Measurements from ENCODE around the gene C10orf71. TPM values are rescaled to one million over a fixed set of nuclear protein-coding genes. Genes with fewer than 3 reads are reported as not detected.

The C10orf71 gene
- polyA plus RNA-seq, 12 donors: 10.9 to 48.1 (median 33.4) TPM; not detected in 1

DNA sequence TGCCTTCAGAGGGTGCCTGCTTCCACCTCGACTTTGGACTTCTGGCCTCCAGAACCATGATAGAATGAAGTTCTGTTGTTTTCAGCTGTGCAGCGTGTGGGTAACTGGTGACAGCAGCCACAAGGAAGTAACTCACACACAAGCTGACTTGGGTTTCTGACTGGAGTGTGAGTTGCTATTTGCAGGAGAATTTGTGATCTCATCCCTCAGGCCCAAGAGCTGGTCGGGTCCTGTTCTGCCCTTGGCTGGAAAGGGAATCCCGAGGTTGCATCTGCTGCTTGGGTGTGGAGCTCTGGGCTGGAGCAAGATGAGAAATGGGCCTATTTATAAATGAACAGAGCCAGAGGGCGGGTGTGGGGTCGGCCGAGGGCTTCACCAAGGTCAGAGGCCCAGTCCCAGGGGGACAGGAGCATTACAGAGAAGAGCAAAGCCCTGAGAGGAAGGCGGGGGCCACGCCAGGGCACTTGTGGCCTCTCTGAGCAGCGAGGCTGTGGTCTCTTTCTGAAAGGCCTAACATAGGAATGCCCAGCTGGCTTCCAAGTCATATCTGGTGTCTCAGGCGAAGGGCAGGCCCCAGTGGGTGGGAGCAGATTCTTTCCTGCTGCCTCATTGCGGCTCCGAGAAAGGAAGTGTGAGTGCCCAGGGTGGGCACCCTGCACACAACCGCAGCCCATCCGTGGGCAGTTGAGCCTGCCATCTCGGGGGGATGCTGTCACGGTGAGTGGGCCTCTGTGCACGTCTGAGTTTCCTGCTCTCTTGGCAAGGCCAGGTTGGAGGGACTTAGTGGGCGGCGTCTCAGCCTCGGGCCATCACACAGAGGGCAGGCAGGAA lies 26.5 kb upstream of the C10orf71 start:
- no peak for DNase-seq

DNA sequence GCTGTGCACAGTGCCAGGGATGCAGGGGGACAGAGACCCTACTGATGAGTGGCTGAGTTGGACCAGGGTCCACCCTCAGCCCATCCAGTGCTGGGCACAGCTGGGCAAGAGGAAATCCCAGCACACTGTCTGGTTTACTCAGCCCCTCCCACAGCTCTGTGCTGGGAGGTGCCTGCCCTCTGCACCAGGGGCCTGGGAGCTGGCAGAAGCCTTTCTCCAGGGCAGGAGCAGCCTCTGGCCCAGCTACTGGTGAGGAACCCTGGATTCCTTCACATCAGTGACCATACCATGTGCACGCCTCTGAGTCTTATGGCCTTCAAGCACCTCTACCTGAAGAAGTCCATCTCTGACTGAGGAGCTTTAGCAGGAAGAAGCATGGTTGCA lies 25.9 kb upstream of the C10orf71 start:
- DNase-seq: no peak

DNA sequence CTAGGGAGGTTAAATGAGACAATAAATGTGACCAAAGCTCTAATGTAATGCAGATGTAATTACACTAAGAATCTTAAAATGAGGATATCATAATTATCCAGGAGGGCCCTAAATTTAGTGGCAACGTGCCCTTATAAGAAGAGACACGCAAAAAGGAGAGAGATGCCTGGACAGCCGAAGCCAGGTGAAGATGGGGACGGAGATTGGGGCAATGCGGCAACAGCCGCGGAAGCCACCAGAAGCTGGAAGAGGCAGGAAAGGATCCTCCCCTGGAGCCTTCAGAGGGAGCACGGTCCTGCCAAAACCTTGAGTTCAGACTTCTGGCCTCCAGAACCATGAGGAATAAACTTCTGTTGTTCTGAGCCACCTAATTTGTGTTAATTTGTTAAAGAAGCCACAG lies 25.3 kb upstream of the C10orf71 start:
- no peak for DNase-seq

DNA sequence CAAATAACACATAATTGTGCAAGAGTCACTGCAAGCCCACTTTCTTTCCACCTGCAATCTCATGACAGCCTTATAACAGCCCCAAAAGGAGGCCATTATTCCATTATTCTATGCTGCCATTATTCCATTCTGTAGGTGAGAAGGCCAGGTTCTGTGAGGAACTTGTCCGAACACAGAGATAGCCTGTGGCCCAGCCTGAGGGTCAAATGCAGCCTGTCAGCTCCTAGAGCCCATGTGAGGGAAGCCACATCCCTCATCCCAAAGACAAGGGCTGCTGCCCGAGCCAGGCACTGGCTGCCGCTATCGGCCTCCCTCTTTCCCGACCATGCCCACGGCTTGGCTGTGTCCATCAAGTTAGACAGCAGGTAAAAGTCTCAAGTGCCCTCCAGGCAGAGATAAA lies 24.1 kb upstream of the C10orf71 start:
- no peak for DNase-seq

DNA sequence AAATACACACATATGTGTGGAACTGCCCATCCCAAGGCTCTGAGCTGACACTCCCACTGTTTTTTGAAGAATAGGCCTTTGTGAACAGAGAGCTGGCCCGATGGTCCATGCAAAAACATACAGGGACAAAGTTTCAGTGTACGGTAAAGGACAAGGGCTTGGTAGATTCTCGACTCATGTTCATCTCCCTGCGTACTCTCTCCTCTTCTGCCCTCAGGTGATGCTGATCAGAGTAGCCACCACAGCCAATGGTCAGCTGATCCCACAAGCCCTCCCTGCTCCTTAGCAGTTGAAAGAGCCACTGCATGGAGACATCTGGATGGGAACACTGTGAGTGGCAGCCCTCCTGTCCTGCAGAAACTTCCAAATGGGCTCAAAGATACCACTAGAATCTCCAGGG lies 23.1 kb upstream of the C10orf71 start:
- no peak for DNase-seq

DNA sequence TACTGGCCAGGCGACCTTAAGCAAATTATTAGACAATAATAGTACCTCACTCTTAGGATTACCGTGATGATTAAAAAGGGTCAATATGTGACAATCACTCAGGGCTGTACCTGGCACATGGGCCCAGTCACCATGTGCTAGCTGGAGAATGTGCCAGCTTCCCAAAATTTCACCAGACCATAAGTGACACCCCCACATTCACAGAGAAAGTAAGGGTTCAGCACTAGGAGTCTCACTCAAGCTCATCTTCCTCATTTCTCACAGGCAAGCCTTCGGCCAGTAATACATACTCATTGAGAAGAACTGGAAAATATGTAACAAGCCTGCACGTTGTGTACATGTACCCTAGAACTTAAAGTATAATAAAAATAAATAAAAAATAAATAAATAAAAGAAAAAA lies 22.4 kb upstream of the C10orf71 start:
- DNase-seq: no peak

DNA sequence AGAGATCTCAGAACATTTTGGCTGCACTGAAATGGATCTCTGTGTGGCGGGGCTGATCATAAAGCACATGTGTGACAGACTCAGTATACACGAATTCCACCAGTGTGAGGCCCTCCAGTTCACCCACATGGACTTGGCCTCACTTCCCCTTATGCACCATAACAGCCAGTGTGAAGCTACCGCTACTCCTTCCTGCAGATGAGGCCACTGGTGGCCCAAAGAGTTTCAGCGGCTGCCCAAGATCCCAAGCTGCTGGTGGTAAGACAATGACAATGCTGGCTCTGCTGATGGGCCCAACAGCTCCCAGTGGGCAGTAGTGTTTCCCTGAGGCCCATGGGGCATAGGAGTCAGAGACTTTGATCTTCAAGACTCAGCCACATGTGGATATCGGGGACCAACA lies 21.0 kb upstream of the C10orf71 start:
- DNase-seq: no peak

DNA sequence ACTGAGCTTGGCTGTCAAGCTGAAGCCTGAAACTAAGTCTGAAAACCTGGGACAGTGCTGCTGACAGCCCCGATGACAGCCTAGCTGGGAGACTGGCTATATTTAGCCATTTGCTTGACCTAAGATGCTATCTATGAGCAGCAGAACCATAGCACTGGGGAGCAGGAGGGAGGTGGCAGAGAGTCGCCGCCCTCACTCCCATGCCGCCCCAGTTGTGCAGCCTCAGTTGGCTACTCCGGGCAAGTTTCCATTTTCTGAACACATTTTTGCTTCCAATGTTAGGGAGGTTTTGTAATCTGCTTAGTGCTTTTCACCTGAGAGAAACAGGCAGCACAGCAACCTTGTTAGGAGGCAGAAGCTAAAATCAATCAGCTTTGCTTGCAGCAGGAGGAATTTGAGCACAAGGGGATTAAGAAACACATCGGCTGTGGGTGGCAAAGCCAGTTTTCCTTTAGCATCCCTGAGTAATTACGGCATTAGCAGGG lies 20.4 kb upstream of the C10orf71 start:
- no peak for DNase-seq

DNA sequence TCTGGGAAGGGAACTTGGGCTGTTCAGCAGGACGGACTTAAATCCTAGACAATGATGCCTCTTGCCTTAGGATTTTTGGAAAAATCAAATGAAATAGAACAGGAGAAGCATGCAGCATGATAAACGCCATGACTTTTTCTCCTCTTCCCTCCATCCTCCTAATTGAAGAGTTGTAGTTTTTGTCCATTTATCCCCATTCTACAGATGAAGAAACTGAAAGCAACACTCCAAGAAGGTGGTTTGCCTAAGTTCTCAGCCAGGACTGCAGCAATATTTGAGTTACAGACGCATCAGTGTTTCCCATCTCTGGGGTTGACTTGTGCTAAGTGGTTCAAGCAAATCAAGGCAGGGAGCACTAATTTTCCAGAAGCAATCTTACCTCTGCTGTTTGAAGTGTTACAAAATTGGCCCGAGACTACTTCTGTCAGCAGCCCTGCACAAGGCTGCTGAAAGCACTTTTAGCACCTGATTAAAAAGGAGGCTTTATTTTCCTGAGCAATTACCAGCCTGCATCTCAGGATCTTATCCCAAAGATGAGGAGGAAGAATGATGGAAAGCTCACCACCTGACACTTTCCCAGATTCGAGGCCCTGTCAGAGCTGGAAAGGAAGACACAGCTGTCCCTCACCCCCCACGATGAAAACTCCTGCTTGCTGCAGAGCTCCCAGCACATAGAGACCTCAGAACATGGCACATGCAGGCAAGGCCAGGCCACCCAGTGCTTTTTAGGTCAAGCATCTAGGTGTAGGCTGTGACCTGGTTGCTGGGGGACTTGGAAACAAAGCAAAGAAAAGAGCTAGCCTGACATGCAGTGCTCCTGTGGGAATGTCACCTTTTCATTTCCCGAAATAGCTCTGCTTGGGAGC lies 19.7 kb upstream of the C10orf71 start:
- no peak for DNase-seq

DNA sequence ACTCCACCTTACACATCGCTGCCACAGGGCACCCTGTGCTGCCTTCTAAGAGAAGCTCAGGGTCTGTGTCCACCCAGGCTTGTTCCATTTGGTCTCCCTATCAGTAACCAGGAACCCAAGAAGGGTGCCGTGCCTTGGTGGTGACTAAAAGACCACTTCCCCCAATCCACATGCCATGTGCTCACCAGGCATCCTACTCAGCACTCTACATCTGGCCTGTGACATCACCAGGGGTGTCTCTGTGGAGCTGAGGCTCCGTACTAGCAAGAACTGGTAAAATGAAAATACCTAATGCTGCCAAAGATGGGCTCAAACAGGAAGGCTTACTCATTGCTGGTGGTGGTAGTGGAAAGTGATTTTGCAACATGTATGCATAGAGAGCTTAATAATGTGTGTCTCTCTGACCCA lies 19.0 kb upstream of the C10orf71 start:
- no peak for DNase-seq

DNA sequence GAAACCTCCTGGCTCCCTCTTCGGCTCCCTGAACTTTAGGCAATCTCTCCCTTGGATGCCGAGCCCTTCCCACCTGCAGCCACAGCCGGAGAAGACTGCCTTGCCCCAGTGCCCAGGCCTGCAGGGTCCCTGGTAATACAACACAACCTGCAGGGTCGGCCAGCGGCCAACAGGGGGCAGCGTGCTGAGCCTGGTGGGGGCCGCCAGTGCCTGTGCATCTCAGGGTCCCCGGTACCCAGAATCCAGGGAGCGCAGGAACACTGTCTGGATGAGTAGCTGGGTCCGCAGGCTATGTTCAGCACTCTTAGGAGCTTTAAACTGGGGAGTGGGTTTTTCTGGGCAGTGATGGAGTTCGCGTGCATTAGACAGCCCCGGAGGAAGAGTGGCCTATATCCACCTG lies 17.5 kb upstream of the C10orf71 start:
- no peak for DNase-seq

DNA sequence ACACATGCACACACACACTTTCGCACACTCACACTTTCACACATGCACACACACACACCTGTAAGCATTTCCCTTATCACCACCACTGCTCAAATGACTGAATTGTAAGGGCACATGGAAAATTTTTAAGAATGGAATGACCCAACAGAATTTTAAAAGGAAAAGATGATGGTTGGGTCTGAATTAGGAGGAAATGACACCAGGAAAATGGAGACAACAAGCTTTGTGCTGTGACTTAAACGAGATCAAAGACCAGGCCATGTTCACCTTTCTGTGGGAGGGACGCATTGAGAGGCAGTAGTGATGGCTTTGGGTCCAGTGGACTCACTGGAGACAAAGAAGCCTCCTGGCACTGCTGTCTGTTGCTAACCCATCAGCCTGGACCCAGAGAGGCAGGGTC lies 16.7 kb upstream of the C10orf71 start:
- no peak for DNase-seq

DNA sequence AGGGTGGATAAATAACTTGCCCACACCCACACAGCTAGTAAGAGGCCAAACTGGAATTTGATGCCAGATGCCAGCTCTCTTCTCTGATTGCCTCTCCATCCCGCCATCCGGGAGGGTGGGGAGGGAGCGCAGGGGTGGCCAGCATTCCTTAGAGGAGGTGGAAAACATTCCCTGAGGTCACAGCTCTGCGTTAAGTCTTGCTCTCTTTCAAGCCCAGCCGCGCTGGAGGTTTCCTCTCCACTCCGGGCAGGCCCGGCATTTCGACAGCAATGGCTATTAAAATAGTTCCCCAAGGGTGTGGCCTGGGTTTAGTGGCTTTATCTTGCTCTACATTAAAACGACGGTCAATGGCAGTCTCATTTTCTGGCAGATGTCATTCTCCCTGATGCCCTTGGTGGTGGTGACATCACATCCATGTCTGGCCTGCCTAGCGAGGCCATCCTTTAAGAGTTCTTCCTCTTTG lies 16.1 kb upstream of the C10orf71 start:
- no peak for DNase-seq

DNA sequence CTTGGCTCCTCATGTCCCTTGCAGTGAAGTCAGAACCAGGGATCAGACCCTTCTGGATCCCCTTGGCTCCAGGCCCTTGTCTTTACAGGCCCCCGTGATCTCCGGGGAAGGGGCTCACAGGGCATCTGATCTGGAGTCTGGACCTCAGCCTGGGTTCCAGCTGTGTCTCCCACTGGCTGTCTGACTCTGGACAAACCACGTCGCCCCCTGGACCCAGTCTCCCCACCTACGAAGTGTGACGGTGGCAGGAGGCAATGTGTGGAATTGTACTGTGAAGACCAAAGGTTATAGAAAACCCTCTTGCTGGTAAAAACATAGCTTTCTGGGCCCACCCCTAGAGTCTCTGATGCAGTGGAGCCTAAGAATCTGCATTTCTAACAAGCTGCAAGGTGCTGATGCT lies 15.5 kb upstream of the C10orf71 start:
- no peak for DNase-seq

DNA sequence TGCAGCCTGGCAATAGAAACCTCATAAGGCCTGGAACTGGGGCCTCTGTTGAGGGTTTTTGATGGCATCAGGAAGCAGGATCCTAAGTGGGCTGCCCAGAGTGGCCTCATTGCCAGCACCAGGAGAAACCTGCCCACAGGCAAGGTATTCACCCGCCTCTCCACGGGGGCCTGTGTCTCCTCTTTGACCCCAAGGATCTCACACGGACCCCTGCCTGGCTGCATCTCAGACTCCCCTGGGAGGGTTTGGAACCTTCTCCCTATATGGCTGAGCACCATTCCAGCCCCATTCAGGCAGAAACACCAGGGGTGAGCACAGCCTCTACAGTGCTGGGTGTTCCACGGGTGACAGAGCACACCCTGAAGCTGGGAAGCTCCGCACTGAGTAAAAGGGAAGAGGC lies 14.6 kb upstream of the C10orf71 start:
- no peak for DNase-seq

DNA sequence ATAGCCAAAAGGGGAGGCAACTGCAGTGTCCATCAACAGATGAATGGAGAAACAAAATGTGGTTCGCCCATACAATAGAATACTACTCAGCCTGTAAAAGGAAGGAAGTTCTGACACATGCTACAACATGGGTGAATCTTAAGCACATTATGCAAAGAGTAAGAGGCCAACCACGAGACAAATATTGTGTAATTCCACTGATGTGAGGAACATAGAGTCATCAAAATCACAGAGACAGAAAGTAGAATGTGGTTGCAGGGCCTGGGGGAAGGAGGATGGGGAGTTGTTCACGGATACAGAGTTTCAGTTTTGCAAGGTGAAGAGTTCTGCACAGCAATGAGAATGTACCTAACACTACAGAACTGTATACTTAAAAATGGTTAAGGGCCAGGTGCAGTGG lies 13.7 kb upstream of the C10orf71 start:
- DNase-seq: no peak

DNA sequence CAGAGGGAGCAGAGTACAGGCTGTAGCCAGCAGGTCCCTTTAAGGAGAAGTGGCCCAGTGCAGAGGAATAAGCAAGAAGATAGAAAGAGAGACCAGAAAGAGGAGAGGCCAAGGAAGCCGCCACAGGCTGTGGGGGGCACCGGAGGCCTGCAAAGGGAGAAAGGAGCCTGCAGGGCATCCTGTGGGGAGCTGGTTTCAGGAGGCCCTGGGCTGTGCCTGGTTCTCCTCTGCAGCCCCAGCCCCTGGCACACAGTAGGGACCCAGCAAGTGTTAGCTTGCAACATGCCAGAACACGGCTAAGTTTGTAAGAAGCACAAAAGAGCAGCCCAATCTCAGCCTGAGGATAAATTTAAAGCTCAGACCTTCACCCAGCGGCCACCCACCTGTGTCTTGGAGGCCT lies 12.3 kb upstream of the C10orf71 start:
- DNase-seq: no peak

DNA sequence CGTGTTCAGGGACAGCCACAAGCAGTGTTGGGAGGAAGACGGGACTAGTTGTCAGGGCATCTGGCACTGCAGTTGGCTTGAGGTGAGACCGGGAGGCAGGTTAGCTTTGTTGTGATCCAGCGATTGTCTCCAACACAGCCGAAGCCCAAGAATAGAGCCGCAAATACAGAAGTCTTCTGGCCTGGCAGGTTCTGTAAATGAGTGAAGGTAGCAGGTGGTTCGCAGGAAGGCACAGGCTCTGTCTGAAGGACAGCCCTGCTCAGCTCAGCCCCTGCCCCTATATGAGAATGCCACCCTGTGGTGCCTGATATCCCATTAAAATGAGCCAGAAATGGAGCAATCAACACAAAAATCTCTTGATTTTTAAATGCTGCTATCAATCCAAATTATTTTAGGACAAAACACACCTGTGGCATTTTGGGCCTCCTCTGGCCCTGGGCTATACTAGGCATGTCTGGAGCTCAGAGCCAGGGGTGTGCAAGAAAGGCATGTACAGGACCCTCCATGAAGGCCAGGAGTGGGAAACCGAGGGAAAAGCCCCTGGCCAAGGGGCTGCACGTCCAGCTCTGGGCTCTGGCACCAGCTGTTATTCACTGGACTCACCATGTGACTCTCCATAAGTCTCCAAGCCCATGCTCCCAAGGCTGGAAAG lies 11.2 kb upstream of the C10orf71 start:
- no peak for DNase-seq

DNA sequence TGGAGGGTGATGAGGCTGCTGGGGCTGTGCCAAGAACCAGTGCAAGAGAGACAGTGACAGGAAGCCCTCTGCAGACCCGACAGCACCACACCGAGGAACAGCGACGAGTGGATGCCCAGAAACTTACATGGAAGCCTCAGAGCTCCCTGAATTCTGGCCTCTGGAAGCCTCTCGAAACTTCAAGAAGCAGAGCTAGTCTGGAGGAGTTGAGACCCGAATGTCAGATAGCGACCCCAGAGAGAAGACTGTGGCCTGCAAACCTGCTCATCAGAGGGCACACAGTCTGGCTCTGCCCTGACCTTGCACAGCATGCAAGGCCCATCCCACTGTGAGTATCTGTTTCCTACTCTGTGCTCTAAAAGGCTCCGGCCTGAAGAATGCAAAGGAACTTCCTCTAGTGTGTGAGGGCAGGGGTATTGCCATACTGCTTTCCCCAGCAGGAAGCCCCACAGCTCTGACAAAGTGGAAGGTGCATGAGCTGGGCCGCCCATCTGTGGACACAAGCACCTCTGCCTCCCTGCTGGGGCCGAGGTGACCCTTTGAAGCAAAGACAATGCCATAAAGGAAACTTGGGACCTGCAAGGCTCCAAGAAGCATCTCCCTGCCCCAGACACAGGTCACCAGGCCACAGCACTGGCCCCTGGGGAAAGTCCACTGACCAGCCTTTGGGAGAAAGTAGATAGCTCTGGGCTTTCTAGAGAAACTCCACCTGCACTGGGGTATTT lies 10.5 kb upstream of the C10orf71 start:
- DNase-seq: no peak

DNA sequence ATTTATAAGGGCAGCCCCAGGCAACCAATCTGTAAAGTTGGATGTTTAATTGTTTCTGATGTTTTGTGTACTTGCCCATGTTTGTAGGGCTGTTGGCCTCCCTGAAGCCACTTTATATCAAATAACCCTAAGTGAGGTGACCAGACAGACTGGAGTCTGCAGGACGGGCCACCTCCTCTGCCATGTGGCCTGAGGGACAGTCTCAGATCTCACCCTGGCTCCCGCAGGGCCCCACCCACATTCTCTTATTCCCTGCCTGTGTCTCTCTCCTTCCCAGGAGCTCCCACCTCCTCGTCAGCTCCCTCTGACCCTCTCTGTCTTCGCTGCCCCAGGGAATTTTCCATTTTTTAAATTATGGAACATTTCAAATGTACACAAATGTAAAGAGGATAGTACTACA lies 9.5 kb upstream of the C10orf71 start:
- DNase-seq: no peak

DNA sequence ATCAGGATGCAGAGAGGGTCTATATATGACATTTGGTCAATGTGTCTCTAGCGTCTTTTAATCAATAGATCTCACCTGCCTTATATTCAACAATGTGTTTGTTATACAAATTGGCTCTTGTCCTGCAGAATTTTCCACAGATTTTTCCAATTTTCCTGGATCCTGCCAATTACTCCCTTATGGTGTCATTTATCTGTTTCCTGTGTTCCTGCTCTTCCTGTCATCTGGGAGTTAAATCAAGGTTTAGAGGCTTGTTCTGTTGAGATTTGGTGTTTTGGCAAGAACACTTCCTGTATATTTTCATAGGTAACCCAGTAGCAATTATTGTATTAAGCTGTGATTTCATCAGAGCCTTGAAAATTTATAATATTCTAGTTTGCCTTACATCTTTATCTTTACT lies 8.8 kb upstream of the C10orf71 start:
- DNase-seq: no peak

DNA sequence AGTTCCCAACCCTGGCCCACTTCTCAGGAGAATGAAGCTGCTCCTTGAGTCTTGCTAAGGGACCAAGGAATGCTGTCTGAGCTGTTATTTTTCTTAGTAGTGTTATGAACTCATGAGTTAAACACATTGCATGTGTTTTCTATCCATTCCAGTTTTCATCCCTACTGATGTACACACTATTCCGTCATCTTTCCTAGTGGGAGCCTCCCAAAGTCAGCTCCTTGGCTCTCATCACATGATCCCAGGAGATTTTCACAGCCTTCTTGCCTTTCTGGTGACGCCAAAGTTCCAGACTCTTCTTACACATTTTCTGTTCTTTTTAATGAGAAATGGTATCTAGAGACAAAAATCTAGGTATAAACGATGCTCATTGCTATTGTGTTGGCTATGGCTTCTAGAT lies 8.4 kb upstream of the C10orf71 start:
- no peak for DNase-seq
